Measurements from ENCODE around the gene EFCAB11.
A peak's percentile ranks its signal among the peaks of the same experiment; 100 is the strongest.

Gene EFCAB11

GRCh38 chr14:89956661-89957009 is 2.1 kb upstream of the EFCAB11 start:
- no peak for DNase-seq (ENCODE audit: low spot score)

GRCh38 chr14:89955745-89956660 is 1.5 kb upstream of the EFCAB11 start, which contains the start of gene TDP1:
TDP1 (plus strand) TSS chr14:89955927; CDS start chr14:89963115, 7,188 bp downstream.
- peak; percentile 96 for DNase-seq (ENCODE audit: low spot score)

- DNase-seq (ENCODE audit: low spot score), result no peak
Measured at GRCh38 chr14:89955022-89955744, 653 bp upstream of the EFCAB11 start.

GRCh38 chr14:89953602-89954001 is 928 bp downstream of the EFCAB11 start:
- no peak for DNase-seq (ENCODE audit: low spot score)

GRCh38 chr14:89952576-89952975 is 2.0 kb downstream of the EFCAB11 start:
- no peak for DNase-seq (ENCODE audit: low spot score)

GRCh38 chr14:89947344-89947743 is 7.2 kb downstream of the EFCAB11 start:
- DNase-seq (ENCODE audit: low spot score), result no peak

GRCh38 chr14:89941830-89942377 is 12.6 kb downstream of the EFCAB11 start:
- no peak for DNase-seq (ENCODE audit: low spot score)

GRCh38 chr14:89936654-89937185 is 17.8 kb downstream of the EFCAB11 start:
- DNase-seq (ENCODE audit: low spot score), result no peak

- no peak for DNase-seq (ENCODE audit: low spot score)
Measured at GRCh38 chr14:89933002-89933401, 21.5 kb downstream of the EFCAB11 start.

- no peak for DNase-seq (ENCODE audit: low spot score)
Measured at GRCh38 chr14:89927186-89927865, 27.2 kb downstream of the EFCAB11 start.

- DNase-seq (ENCODE audit: low spot score), result no peak
Measured at GRCh38 chr14:89926694-89927093, 27.8 kb downstream of the EFCAB11 start.

- no peak for DNase-seq (ENCODE audit: low spot score)
Measured at GRCh38 chr14:89924268-89924667, 30.3 kb downstream of the EFCAB11 start.

- DNase-seq (ENCODE audit: low spot score), result no peak
Measured at GRCh38 chr14:89922031-89922907, 32.3 kb downstream of the EFCAB11 start.

GRCh38 chr14:89921346-89921745 is 33.2 kb downstream of the EFCAB11 start:
- no peak for DNase-seq (ENCODE audit: low spot score)

GRCh38 chr14:89920056-89920455 is 34.5 kb downstream of the EFCAB11 start:
- DNase-seq (ENCODE audit: low spot score), result no peak

GRCh38 chr14:89918721-89919120 is 35.8 kb downstream of the EFCAB11 start:
- DNase-seq (ENCODE audit: low spot score), result no peak

GRCh38 chr14:89915114-89915878 is 39.2 kb downstream of the EFCAB11 start:
- DNase-seq (ENCODE audit: low spot score), result no peak

- no peak for DNase-seq (ENCODE audit: low spot score)
Measured at GRCh38 chr14:89912667-89913211, 41.8 kb downstream of the EFCAB11 start.

GRCh38 chr14:89912221-89912620 is 42.3 kb downstream of the EFCAB11 start:
- DNase-seq (ENCODE audit: low spot score), result no peak
